SH-SY5Y (cell line): ENCODE data around the gene CNKSR3.

Experiments
- GATA2 ChIP-seq: IDR thresholded peaks from 2 replicates; pipeline ENCODE4 v1.6.1; 2011; ENCODE audit warnings: mild to moderate bottlenecking, low read depth, low read length
- GATA3 ChIP-seq: IDR thresholded peaks from 2 replicates; pipeline ENCODE4 v1.6.1; 2011; ENCODE audit warnings: low read depth, mild to moderate bottlenecking, low read length, moderate library complexity

- TF ChIP-seq GATA2 (no peak), GATA3 (no peak)
Measured at GRCh38 chr6:154462425-154462824, 48.1 kb downstream of the CNKSR3 start.
